Stimulated activated CD8-positive, alpha-beta memory T cell treated with anti-CD3 and anti-CD28 coated beads, Interleukin-12 subunit alpha, Interleukin-12 subunit beta, amount 100 ng/mL, for 1 hour (primary cell): ENCODE measurements around the gene RBBP9.
A peak's percentile ranks its signal among the peaks of the same experiment; 100 is the strongest.
"Not testable (repeated sequence)": the region's sequence is repeated elsewhere in the genome, so short reads cannot be mapped to it uniquely, and the experiment has no call there.

Experiments used
- DNase-seq: peaks from one replicate; pipeline ENCODE4 v3.0.0-alpha.2; 2020; ENCODE audit warnings: low read depth

RBBP9 gene

GRCh38 chr20:18504479-18505060 lies 7.5 kb upstream of the RBBP9 start:
- no peak for DNase-seq

- not testable (repeated sequence) for DNase-seq
These were observed 4.6 kb upstream of the RBBP9 start for GRCh38 chr20:18501672-18502071.

- no peak for DNase-seq
These were observed 578 bp upstream of the RBBP9 start for GRCh38 chr20:18497603-18498002.

- DNase-seq, result no peak
These were observed 983 bp downstream of the RBBP9 start for GRCh38 chr20:18496042-18496441.

GRCh38 chr20:18488301-18488700 lies 8.7 kb downstream of the RBBP9 start:
- no peak for DNase-seq

GRCh38 chr20:18481596-18481995 lies 15.4 kb downstream of the RBBP9 start:
- no peak for DNase-seq

- no peak for DNase-seq
These were observed 19.2 kb downstream of the RBBP9 start for GRCh38 chr20:18477821-18478220.

GRCh38 chr20:18477218-18477617 lies 19.8 kb downstream of the RBBP9 start:
- no peak for DNase-seq

GRCh38 chr20:18466894-18467730 lies 29.9 kb downstream of the RBBP9 start, which contains the start of the genes DZANK1 and POLR3F:
Gene DZANK1, minus strand, starts transcription at chr20:18467030. Its CDS starts 1,672 bp downstream, at chr20:18465358.
Gene POLR3F, plus strand, starts transcription at chr20:18467390. Its CDS starts 117 bp downstream, at chr20:18467507.
- DNase-seq, result peak; percentile 87

- DNase-seq, result no peak
These were observed 30.5 kb downstream of the RBBP9 start for GRCh38 chr20:18466574-18466893.

- no peak for DNase-seq
These were observed 31.4 kb downstream of the RBBP9 start for GRCh38 chr20:18465536-18466200.

GRCh38 chr20:18456600-18456999 lies 40.4 kb downstream of the RBBP9 start:
- no peak for DNase-seq

- no peak for DNase-seq
These were observed 53.1 kb downstream of the RBBP9 start for GRCh38 chr20:18443886-18444285.

- no peak for DNase-seq
These were observed 56.6 kb downstream of the RBBP9 start for GRCh38 chr20:18440403-18440802.

GRCh38 chr20:18436847-18437246 lies 60.2 kb downstream of the RBBP9 start:
- DNase-seq, result no peak
